Measurements from ENCODE around the gene CNKSR3. TPM values are rescaled to one million over a fixed set of nuclear protein-coding genes. Genes with fewer than 3 reads are reported as not detected.
A peak's percentile ranks its signal among the peaks of the same experiment; 100 is the strongest.

CNKSR3 gene
- total and polyA plus RNA-seq, 2 experiments from 2014 or later: 4.4 to 4.7 TPM

- H3K27ac ChIP-seq: no peak overlapping the region
- no peak for TF ChIP-seq CTCF (IDR thresholded peaks at IDR 0.05; ENCODE audit: low read depth, low read length)
- no peaks in the 10 kb centered on the region for H3K4me1 ChIP-seq (ENCODE audit: low read depth)
Observed at GRCh38 chr6:154347981-154348380, 162.5 kb downstream of the CNKSR3 start.

GRCh38 chr6:154345811-154346210 lies 164.7 kb downstream of the CNKSR3 start:
- no peak for TF ChIP-seq CTCF (IDR thresholded peaks at IDR 0.05; ENCODE audit: low read depth, low read length)
- no peaks in the 10 kb centered on the region for H3K9me3 ChIP-seq (ENCODE audit: low read depth)
- H3K4me3 ChIP-seq: no peak overlapping the region
- H3K27me3 ChIP-seq: no peaks in the 10 kb centered on the region
- H3K36me3 ChIP-seq: no peaks in the 10 kb centered on the region
- H3K4me1 ChIP-seq (ENCODE audit: low read depth): no peaks in the 10 kb centered on the region
- no peak overlapping the region for H3K27ac ChIP-seq
- DNase-seq (ENCODE audit: low read depth in 1 of 2, low spot score in 1 of 2): no peak

More at GRCh38 chr6:154347981-154348380, 162.5 kb downstream of the CNKSR3 start:
- no peak overlapping the region for H3K4me3 ChIP-seq
- no peaks in the 10 kb centered on the region for H3K36me3 ChIP-seq
- H3K9me3 ChIP-seq (ENCODE audit: low read depth): no peaks in the 10 kb centered on the region
- no peak for DNase-seq (ENCODE audit: low read depth in 1 of 2, low spot score in 1 of 2)
- no peaks in the 10 kb centered on the region for H3K27me3 ChIP-seq

- Histone ChIP-seq H3K36me3 (no peaks in the 10 kb centered on the region), H3K27ac (no peak overlapping the region), H3K4me3 (no peak overlapping the region), H3K4me1 (ENCODE audit: low read depth) (no peaks in the 10 kb centered on the region), H3K9me3 (ENCODE audit: low read depth) (no peaks in the 10 kb centered on the region), H3K27me3 (no peaks in the 10 kb centered on the region)
- DNase-seq (ENCODE audit: low read depth in 1 of 2, low spot score in 1 of 2): peak; percentile 40 to 78
- TF ChIP-seq CTCF (IDR thresholded peaks at IDR 0.05; ENCODE audit: low read depth, low read length): peak; percentile 53
Observed at GRCh38 chr6:154343473-154344308, 166.8 kb downstream of the CNKSR3 start.

GRCh38 chr6:154341871-154342270 lies 168.6 kb downstream of the CNKSR3 start:
- TF ChIP-seq CTCF (IDR thresholded peaks at IDR 0.05; ENCODE audit: low read depth, low read length): no peak
- H3K27ac ChIP-seq: no peak overlapping the region
- no peaks in the 10 kb centered on the region for H3K4me1 ChIP-seq (ENCODE audit: low read depth)
- H3K4me3 ChIP-seq: no peak overlapping the region
- no peaks in the 10 kb centered on the region for H3K36me3 ChIP-seq
- H3K9me3 ChIP-seq (ENCODE audit: low read depth): no peaks in the 10 kb centered on the region
- no peaks in the 10 kb centered on the region for H3K27me3 ChIP-seq
- no peak for DNase-seq (ENCODE audit: low read depth in 1 of 2, low spot score in 1 of 2)

GRCh38 chr6:154341336-154341735 lies 169.1 kb downstream of the CNKSR3 start:
- no peak for TF ChIP-seq CTCF (IDR thresholded peaks at IDR 0.05; ENCODE audit: low read depth, low read length)
- no peak overlapping the region for H3K4me3 ChIP-seq
- H3K4me1 ChIP-seq (ENCODE audit: low read depth): no peaks in the 10 kb centered on the region
- no peaks in the 10 kb centered on the region for H3K27me3 ChIP-seq
- no peak for DNase-seq (ENCODE audit: low read depth in 1 of 2, low spot score in 1 of 2)
- H3K27ac ChIP-seq: no peak overlapping the region
- H3K9me3 ChIP-seq (ENCODE audit: low read depth): no peaks in the 10 kb centered on the region
- no peaks in the 10 kb centered on the region for H3K36me3 ChIP-seq

Other genes starting within 250 kb of the CNKSR3 start
- 0.15 and 0.46 TPM in 2 replicates for gene IPCEF1, start 153.9 kb downstream of the CNKSR3 start, total RNA-seq
- gene IPCEF1, start 153.9 kb downstream of the CNKSR3 start, polyA plus RNA-seq: not detected in 2 replicates
- gene SCAF8, start 222.7 kb upstream of the CNKSR3 start, total RNA-seq: 28.0 and 42.0 TPM in 2 replicates
- gene SCAF8, start 222.7 kb upstream of the CNKSR3 start, polyA plus RNA-seq: 16.0 and 18.9 TPM in 2 replicates